ENCODE measurements around the gene LIPG.
"Not testable (repeated sequence)": the region's sequence is repeated elsewhere in the genome, so short reads cannot be mapped to it uniquely, and the experiment has no call there.

LIPG gene

GRCh38 chr18:49572611-49573345 lies 10.9 kb downstream of the LIPG start:
- H3K27me3 ChIP-seq (ENCODE audit: insufficient read depth, low read length), result no peaks in the 10 kb centered on the region
- no peak overlapping the region for H2AFZ ChIP-seq (ENCODE audit: low read length, unreplicated experiment)
- no peak overlapping the region for H3K27ac ChIP-seq (ENCODE audit: low read depth, low read length)
- H3K79me2 ChIP-seq (ENCODE audit: control insufficient read depth, insufficient read depth, low read length, unreplicated experiment), result no peaks in the 10 kb centered on the region
- H3K4me3 ChIP-seq (ENCODE audit: low read depth, low read length), result no peak overlapping the region
- no peaks in the 10 kb centered on the region for H3K4me1 ChIP-seq (ENCODE audit: control insufficient read depth, insufficient read depth, low read length, unreplicated experiment)
- no peaks in the 10 kb centered on the region for H3K36me3 ChIP-seq (ENCODE audit: insufficient read depth, low read length)

GRCh38 chr18:49573835-49574234 lies 12.0 kb downstream of the LIPG start:
- H3K79me2 ChIP-seq (ENCODE audit: control insufficient read depth, insufficient read depth, low read length, unreplicated experiment), result no peaks in the 10 kb centered on the region
- H3K27ac ChIP-seq (ENCODE audit: low read depth, low read length), result no peak overlapping the region
- H3K27me3 ChIP-seq (ENCODE audit: insufficient read depth, low read length), result no peaks in the 10 kb centered on the region
- H3K4me1 ChIP-seq (ENCODE audit: control insufficient read depth, insufficient read depth, low read length, unreplicated experiment), result no peaks in the 10 kb centered on the region
- no peaks in the 10 kb centered on the region for H3K36me3 ChIP-seq (ENCODE audit: insufficient read depth, low read length)
- H2AFZ ChIP-seq (ENCODE audit: low read length, unreplicated experiment), result no peak overlapping the region
- H3K4me3 ChIP-seq (ENCODE audit: low read depth, low read length), result no peak overlapping the region

GRCh38 chr18:49579041-49579440 lies 17.2 kb downstream of the LIPG start:
- H3K4me1 ChIP-seq (ENCODE audit: control insufficient read depth, insufficient read depth, low read length, unreplicated experiment); H3K27ac ChIP-seq (ENCODE audit: low read depth, low read length); H3K36me3 ChIP-seq (ENCODE audit: insufficient read depth, low read length); H3K4me3 ChIP-seq (ENCODE audit: low read depth, low read length); H3K79me2 ChIP-seq (ENCODE audit: control insufficient read depth, insufficient read depth, low read length, unreplicated experiment); H2AFZ ChIP-seq (ENCODE audit: low read length, unreplicated experiment); H3K27me3 ChIP-seq (ENCODE audit: insufficient read depth, low read length): not testable (repeated sequence)

- H2AFZ ChIP-seq (ENCODE audit: low read length, unreplicated experiment); H3K4me1 ChIP-seq (ENCODE audit: control insufficient read depth, insufficient read depth, low read length, unreplicated experiment); H3K36me3 ChIP-seq (ENCODE audit: insufficient read depth, low read length); H3K4me3 ChIP-seq (ENCODE audit: low read depth, low read length); H3K79me2 ChIP-seq (ENCODE audit: control insufficient read depth, insufficient read depth, low read length, unreplicated experiment); H3K27ac ChIP-seq (ENCODE audit: low read depth, low read length); H3K27me3 ChIP-seq (ENCODE audit: insufficient read depth, low read length): not testable (repeated sequence)
Measured at GRCh38 chr18:49579583-49579982, 17.7 kb downstream of the LIPG start.

- H3K27ac ChIP-seq (ENCODE audit: low read depth, low read length), result no peak overlapping the region
- H3K4me3 ChIP-seq (ENCODE audit: low read depth, low read length), result no peak overlapping the region
- no peaks in the 10 kb centered on the region for H3K4me1 ChIP-seq (ENCODE audit: control insufficient read depth, insufficient read depth, low read length, unreplicated experiment)
- no peaks in the 10 kb centered on the region for H3K27me3 ChIP-seq (ENCODE audit: insufficient read depth, low read length)
- no peaks in the 10 kb centered on the region for H3K36me3 ChIP-seq (ENCODE audit: insufficient read depth, low read length)
- no peaks in the 10 kb centered on the region for H3K79me2 ChIP-seq (ENCODE audit: control insufficient read depth, insufficient read depth, low read length, unreplicated experiment)
- H2AFZ ChIP-seq (ENCODE audit: low read length, unreplicated experiment), result no peak overlapping the region
Measured at GRCh38 chr18:49580279-49580678, 18.4 kb downstream of the LIPG start.

GRCh38 chr18:49581371-49581770 lies 19.5 kb downstream of the LIPG start:
- Histone ChIP-seq H3K4me1 (ENCODE audit: control insufficient read depth, insufficient read depth, low read length, unreplicated experiment) (no peaks in the 10 kb centered on the region), H2AFZ (ENCODE audit: low read length, unreplicated experiment) (no peak overlapping the region), H3K27me3 (ENCODE audit: insufficient read depth, low read length) (no peaks in the 10 kb centered on the region), H3K36me3 (ENCODE audit: insufficient read depth, low read length) (no peaks in the 10 kb centered on the region), H3K27ac (ENCODE audit: low read depth, low read length) (no peak overlapping the region), H3K4me3 (ENCODE audit: low read depth, low read length) (no peak overlapping the region), H3K79me2 (ENCODE audit: control insufficient read depth, insufficient read depth, low read length, unreplicated experiment) (no peaks in the 10 kb centered on the region)

GRCh38 chr18:49582579-49582978 lies 20.7 kb downstream of the LIPG start:
- Histone ChIP-seq H3K79me2 (ENCODE audit: control insufficient read depth, insufficient read depth, low read length, unreplicated experiment) (no peaks in the 10 kb centered on the region), H3K27ac (ENCODE audit: low read depth, low read length) (no peak overlapping the region), H3K4me1 (ENCODE audit: control insufficient read depth, insufficient read depth, low read length, unreplicated experiment) (no peaks in the 10 kb centered on the region), H3K4me3 (ENCODE audit: low read depth, low read length) (no peak overlapping the region), H2AFZ (ENCODE audit: low read length, unreplicated experiment) (no peak overlapping the region), H3K36me3 (ENCODE audit: insufficient read depth, low read length) (no peaks in the 10 kb centered on the region), H3K27me3 (ENCODE audit: insufficient read depth, low read length) (no peaks in the 10 kb centered on the region)

GRCh38 chr18:49584394-49584793 lies 22.5 kb downstream of the LIPG start:
- Histone ChIP-seq H3K36me3 (ENCODE audit: insufficient read depth, low read length) (no peaks in the 10 kb centered on the region), H3K4me1 (ENCODE audit: control insufficient read depth, insufficient read depth, low read length, unreplicated experiment) (no peaks in the 10 kb centered on the region)

GRCh38 chr18:49584951-49585350 lies 23.1 kb downstream of the LIPG start:
- H3K4me1 ChIP-seq (ENCODE audit: control insufficient read depth, insufficient read depth, low read length, unreplicated experiment); H3K79me2 ChIP-seq (ENCODE audit: control insufficient read depth, insufficient read depth, low read length, unreplicated experiment); H3K27ac ChIP-seq (ENCODE audit: low read depth, low read length); H3K27me3 ChIP-seq (ENCODE audit: insufficient read depth, low read length); H2AFZ ChIP-seq (ENCODE audit: low read length, unreplicated experiment); H3K4me3 ChIP-seq (ENCODE audit: low read depth, low read length); H3K36me3 ChIP-seq (ENCODE audit: insufficient read depth, low read length): not testable (repeated sequence)

More at GRCh38 chr18:49584394-49584793, 22.5 kb downstream of the LIPG start:
- Histone ChIP-seq H3K27ac (ENCODE audit: low read depth, low read length) (no peak overlapping the region), H2AFZ (ENCODE audit: low read length, unreplicated experiment) (no peak overlapping the region), H3K27me3 (ENCODE audit: insufficient read depth, low read length) (no peaks in the 10 kb centered on the region), H3K79me2 (ENCODE audit: control insufficient read depth, insufficient read depth, low read length, unreplicated experiment) (no peaks in the 10 kb centered on the region), H3K4me3 (ENCODE audit: low read depth, low read length) (no peak overlapping the region)

GRCh38 chr18:49585781-49586663 lies 24.2 kb downstream of the LIPG start:
- Histone ChIP-seq H3K4me1 (ENCODE audit: control insufficient read depth, insufficient read depth, low read length, unreplicated experiment) (no peaks in the 10 kb centered on the region), H3K36me3 (ENCODE audit: insufficient read depth, low read length) (no peaks in the 10 kb centered on the region), H3K79me2 (ENCODE audit: control insufficient read depth, insufficient read depth, low read length, unreplicated experiment) (no peaks in the 10 kb centered on the region), H2AFZ (ENCODE audit: low read length, unreplicated experiment) (no peak overlapping the region), H3K27ac (ENCODE audit: low read depth, low read length) (no peak overlapping the region), H3K27me3 (ENCODE audit: insufficient read depth, low read length) (no peaks in the 10 kb centered on the region), H3K4me3 (ENCODE audit: low read depth, low read length) (no peak overlapping the region)

GRCh38 chr18:49588171-49588570 lies 26.3 kb downstream of the LIPG start:
- no peak overlapping the region for H3K27ac ChIP-seq (ENCODE audit: low read depth, low read length)
- no peaks in the 10 kb centered on the region for H3K79me2 ChIP-seq (ENCODE audit: control insufficient read depth, insufficient read depth, low read length, unreplicated experiment)
- no peaks in the 10 kb centered on the region for H3K4me1 ChIP-seq (ENCODE audit: control insufficient read depth, insufficient read depth, low read length, unreplicated experiment)
- H2AFZ ChIP-seq (ENCODE audit: low read length, unreplicated experiment), result no peak overlapping the region
- H3K4me3 ChIP-seq (ENCODE audit: low read depth, low read length), result no peak overlapping the region
- H3K36me3 ChIP-seq (ENCODE audit: insufficient read depth, low read length), result no peaks in the 10 kb centered on the region
- H3K27me3 ChIP-seq (ENCODE audit: insufficient read depth, low read length), result no peaks in the 10 kb centered on the region

All from ACC112 (cell line).